ENCODE measurements around the gene PHLDB2. TPM values are rescaled to one million over a fixed set of nuclear protein-coding genes. Genes with fewer than 3 reads are reported as not detected.

The PHLDB2 gene
- total and polyA plus RNA-seq, 3 donors from 2014 or later: 11.7 to 16.5 (median 12.3) TPM

- H3K27ac ChIP-seq: no peak overlapping the region
- TF ChIP-seq CTCF (IDR thresholded peaks at IDR 0.05): no peak
- no peak for TF ChIP-seq POLR2A (IDR thresholded peaks at IDR 0.05)
- H3K4me3 ChIP-seq: no peak overlapping the region
- no peaks in the 10 kb centered on the region for H3K27me3 ChIP-seq
- WGBS, 2 donors: 72 to 73% methylated on average over 3 of the region's 3 CpGs
- DNase-seq: no peak
- no peaks in the 10 kb centered on the region for H3K4me1 ChIP-seq
- H3K9me3 ChIP-seq: no peaks in the 10 kb centered on the region
- no peaks in the 10 kb centered on the region for H3K36me3 ChIP-seq (ENCODE audit: low read depth, missing control alignments)
- intact Hi-C loops (cut with DNase I; ENCODE audit: low total_unique reads): no loop called here
Observed at GRCh38 chr3:111915905-111916304, 56.8 kb downstream of the PHLDB2 start.

- no peak for DNase-seq
- H3K36me3 ChIP-seq (ENCODE audit: low read depth, missing control alignments): no peaks in the 10 kb centered on the region
- H3K9me3 ChIP-seq: no peaks in the 10 kb centered on the region
- no peaks in the 10 kb centered on the region for H3K27me3 ChIP-seq
- H3K4me1 ChIP-seq: no peaks in the 10 kb centered on the region
- H3K4me3 ChIP-seq: no peak overlapping the region
- TF ChIP-seq CTCF (IDR thresholded peaks at IDR 0.05) (no peak), POLR2A (IDR thresholded peaks at IDR 0.05) (no peak)
- intact Hi-C loops (cut with DNase I; ENCODE audit: low total_unique reads): no loop called here
- whole genome bisulfite sequencing, 2 donors: 89% methylated on average over 1 of the region's 1 CpG
- no peak overlapping the region for H3K27ac ChIP-seq
Observed at GRCh38 chr3:111917300-111917699, 58.2 kb downstream of the PHLDB2 start.

GRCh38 chr3:111919370-111920065 is 60.5 kb downstream of the PHLDB2 start:
- WGBS, 2 donors: 84 to 86% methylated on average over 9 of the region's 9 CpGs
- intact Hi-C loops (cut with DNase I; ENCODE audit: low total_unique reads): no loop called here
- H3K4me1 ChIP-seq: no peaks in the 10 kb centered on the region
- H3K9me3 ChIP-seq: no peaks in the 10 kb centered on the region
- no peak for DNase-seq
- no peak overlapping the region for H3K4me3 ChIP-seq
- H3K27ac ChIP-seq: no peak overlapping the region
- H3K36me3 ChIP-seq (ENCODE audit: low read depth, missing control alignments): no peaks in the 10 kb centered on the region
- H3K27me3 ChIP-seq: no peaks in the 10 kb centered on the region
- TF ChIP-seq POLR2A (IDR thresholded peaks at IDR 0.05) (no peak), CTCF (IDR thresholded peaks at IDR 0.05) (no peak)

- no peaks in the 10 kb centered on the region for H3K4me1 ChIP-seq
- DNase-seq: no peak
- intact Hi-C loops (cut with DNase I; ENCODE audit: low total_unique reads): no loop called here
- no peak overlapping the region for H3K4me3 ChIP-seq
- no peaks in the 10 kb centered on the region for H3K9me3 ChIP-seq
- TF ChIP-seq CTCF (IDR thresholded peaks at IDR 0.05) (no peak), POLR2A (IDR thresholded peaks at IDR 0.05) (no peak)
- WGBS, 2 donors: 71 to 86% methylated on average over 1 of the region's 1 CpG
- no peaks in the 10 kb centered on the region for H3K27me3 ChIP-seq
- H3K27ac ChIP-seq: no peak overlapping the region
- no peaks in the 10 kb centered on the region for H3K36me3 ChIP-seq (ENCODE audit: low read depth, missing control alignments)
Observed at GRCh38 chr3:111921181-111921580, 62.1 kb downstream of the PHLDB2 start.
